GM12891 (cell line): ENCODE data around the gene MTMR3.

Source experiments
- DNase-seq: peaks from one replicate; pipeline ENCODE4 v3.0.0; 2011; ENCODE audit warnings: low spot score; ENCODE audit not compliant: insufficient read length
- FAIRE-seq: peaks from 2 replicates; lab custom pipeline; 2011; peaks lifted over from hg19 to GRCh38; lab: Jason Lieb, UNC
- PAX5 ChIP-seq: IDR thresholded peaks from 2 replicates; pipeline ENCODE4 v1.6.1; 2011; ENCODE audit warnings: low read length, moderate library complexity, mild to moderate bottlenecking; ENCODE audit not compliant: insufficient read depth, severe bottlenecking
- POLR2A ChIP-seq: IDR thresholded peaks from 2 replicates; pipeline ENCODE4 v1.6.1; 2011; ENCODE audit warnings: low read depth, low read length, control low read depth
- POLR2AphosphoS5 ChIP-seq: IDR thresholded peaks from 2 replicates; pipeline ENCODE4 v1.6.1; 2011; ENCODE audit warnings: low read depth, low read length, control low read depth
- POU2F2 ChIP-seq: IDR thresholded peaks from 2 replicates; pipeline ENCODE4 v1.6.1; 2011; ENCODE audit warnings: low read depth, mild to moderate bottlenecking, control low read depth, low read length, moderate library complexity
- SPI1 ChIP-seq: IDR thresholded peaks from 2 replicates; pipeline ENCODE4 v1.6.1; 2011; ENCODE audit warnings: low read depth, low read length, control low read depth
- TAF1 ChIP-seq: IDR thresholded peaks from 2 replicates; pipeline ENCODE4 v1.6.1; 2011; ENCODE audit warnings: low read depth, low read length, control low read depth

MTMR3 gene

GRCh38 chr22:29912141-29912540 is 29.2 kb downstream of the MTMR3 start:
- no peak for FAIRE-seq
- TF ChIP-seq SPI1 (no peak), TAF1 (no peak), POLR2AphosphoS5 (no peak), POU2F2 (no peak), PAX5 (no peak), POLR2A (no peak)

DNA sequence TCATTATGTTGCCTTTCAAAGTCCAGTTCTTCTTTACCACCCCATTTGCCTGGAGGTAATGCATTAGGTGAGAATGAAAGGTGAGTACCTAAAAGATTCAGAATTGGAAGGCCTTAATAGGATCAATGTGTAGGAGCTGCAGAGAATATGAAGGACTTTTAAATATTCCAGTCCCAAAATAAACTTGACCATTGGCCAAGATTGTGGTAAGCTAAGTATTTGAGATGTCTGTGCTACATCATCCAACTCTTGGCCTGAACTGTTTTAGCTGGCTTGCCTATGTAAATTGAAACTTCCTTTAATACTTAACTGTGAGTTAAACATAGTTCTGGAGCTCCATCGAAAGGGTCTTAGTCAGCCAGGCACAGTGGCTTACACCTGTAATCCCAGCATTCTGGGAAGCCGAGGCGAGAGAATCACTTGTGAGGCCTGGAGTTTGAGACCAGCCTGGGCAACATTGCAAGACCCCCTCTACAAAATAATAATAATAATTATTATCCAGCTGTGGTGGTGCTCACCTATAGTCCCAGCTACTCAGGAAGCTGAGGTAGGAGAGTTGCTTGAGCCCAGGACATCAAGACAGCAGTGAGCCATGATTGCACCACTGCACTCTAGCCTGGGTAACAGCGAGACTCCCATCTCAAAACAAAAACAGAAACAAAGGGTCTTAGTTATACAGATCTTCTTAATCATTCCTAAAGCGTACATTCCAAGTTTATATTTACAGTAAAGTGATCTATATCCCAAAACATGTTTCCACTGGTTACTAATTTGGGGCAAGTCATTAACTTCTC is 29.8 kb downstream of the MTMR3 start:
- TF ChIP-seq TAF1 (no peak), POLR2AphosphoS5 (no peak), SPI1 (no peak), PAX5 (no peak), POU2F2 (no peak), POLR2A (no peak)
- DNase-seq (no peak), FAIRE-seq (peak; percentile 58)

More at GRCh38 chr22:29912141-29912540, 29.2 kb downstream of the MTMR3 start:
- no peak for DNase-seq

- TF ChIP-seq POLR2A: no peak
- TF ChIP-seq POU2F2: no peak
- TF ChIP-seq PAX5: no peak
- no peak for TF ChIP-seq SPI1
- TF ChIP-seq POLR2AphosphoS5: no peak
- TF ChIP-seq TAF1: no peak
- FAIRE-seq (no peak), DNase-seq (no peak)
These were observed 31.2 kb downstream of the MTMR3 start for GRCh38 chr22:29914165-29914564.

DNA sequence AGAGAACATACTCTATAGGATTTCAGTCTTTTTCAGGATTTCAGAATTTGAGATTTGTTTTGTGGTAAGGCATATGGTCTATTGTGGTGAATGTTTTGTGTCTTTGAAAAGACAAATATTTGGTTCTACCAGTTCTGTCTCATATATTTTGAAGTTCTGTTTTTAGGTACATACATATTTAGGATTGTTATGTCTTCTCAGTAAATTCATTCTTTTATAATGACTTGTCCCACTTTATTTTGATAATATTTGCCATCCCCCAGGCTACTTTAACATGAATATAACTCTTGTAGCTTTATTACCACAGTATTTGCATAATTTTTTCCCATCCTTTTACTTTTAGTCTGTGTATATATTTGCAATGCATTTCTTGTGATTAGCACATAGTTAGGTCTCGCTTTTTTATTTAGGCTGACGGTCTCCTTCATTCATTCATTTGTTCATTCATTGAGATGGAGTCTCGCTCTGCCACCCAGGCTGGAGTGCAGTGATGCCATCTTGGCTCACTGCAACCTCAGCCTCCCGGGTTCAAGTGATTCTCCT is 32.1 kb downstream of the MTMR3 start:
- peak; percentile 40 for FAIRE-seq
- DNase-seq: no peak
- TF ChIP-seq POU2F2 (no peak), POLR2AphosphoS5 (no peak), PAX5 (no peak), POLR2A (no peak), SPI1 (no peak), TAF1 (no peak)

DNA sequence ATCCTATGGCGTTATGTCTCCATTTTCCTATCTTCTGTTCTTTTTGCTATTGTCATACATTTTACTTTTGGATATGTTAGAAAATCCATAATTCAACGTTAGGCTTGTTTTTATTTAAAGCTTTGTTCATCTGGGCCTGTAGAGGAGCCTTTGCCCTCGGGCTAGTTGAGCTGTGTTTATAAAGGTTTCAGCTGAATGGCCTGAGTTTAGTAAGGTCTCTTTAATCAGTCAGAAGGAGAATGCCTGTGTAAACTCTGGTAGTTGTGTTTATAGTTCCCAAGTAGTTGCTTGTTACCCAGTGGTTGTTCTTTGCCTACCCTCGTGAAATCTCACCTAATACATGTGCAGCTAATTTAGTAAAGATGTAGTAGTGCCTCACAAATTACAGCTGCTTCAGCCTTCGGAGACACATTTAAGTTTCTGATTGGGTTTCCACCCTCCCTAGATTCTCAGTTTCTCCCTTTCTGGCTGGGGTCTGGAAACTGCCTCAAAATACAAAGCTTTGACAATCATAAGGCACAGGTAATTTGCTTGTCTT is 33.1 kb downstream of the MTMR3 start:
- FAIRE-seq: no peak
- DNase-seq: no peak
- TF ChIP-seq POLR2A: no peak
- TF ChIP-seq POU2F2: no peak
- no peak for TF ChIP-seq POLR2AphosphoS5
- no peak for TF ChIP-seq SPI1
- TF ChIP-seq PAX5: no peak
- TF ChIP-seq TAF1: no peak

GRCh38 chr22:29917052-29917902 is 34.3 kb downstream of the MTMR3 start:
- DNase-seq (no peak), FAIRE-seq (no peak)
- no peak for TF ChIP-seq TAF1
- no peak for TF ChIP-seq POLR2AphosphoS5
- TF ChIP-seq SPI1: no peak
- TF ChIP-seq PAX5: no peak
- no peak for TF ChIP-seq POU2F2
- TF ChIP-seq POLR2A: no peak

DNA sequence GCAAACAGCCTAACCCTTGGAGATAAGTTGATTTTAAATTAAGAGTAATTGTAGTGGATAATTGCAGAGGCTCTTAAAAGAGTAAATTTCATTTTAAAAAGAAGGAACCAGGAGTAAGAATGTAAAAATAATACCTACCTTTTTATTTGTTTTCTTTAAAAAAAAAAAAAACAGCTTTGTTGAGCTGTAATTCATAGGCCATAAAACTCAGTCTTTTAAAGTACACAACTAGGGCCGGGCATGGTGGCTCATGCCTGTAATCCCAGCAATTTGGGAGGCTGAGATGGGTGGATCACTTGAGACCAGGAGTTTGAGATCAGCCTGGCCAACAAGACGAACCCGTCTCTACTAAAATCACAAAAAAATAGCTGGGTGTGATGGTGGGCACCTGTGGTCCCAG is 42.4 kb downstream of the MTMR3 start:
- DNase-seq (no peak), FAIRE-seq (no peak)
- TF ChIP-seq SPI1 (no peak), POU2F2 (no peak)

DNA sequence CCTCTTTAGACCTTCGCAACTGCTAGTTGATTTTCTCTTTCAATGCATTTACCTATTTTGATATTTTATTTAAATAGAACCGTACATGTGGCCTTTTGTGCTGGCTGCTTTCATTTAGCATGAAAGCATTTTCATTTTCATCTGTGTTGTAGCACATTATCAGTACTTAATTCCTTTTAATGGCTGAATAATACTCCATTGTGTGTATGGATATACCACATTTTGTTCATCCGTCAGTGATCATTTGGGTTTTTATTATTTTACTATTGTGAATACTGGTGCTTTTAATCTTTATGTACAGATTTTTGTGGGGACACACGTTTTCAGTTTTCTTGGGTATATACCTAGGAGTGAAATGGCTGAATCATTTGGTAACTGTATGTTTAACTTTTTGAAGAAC is 43.1 kb downstream of the MTMR3 start:
- no peak for DNase-seq
- TF ChIP-seq POU2F2: no peak
- TF ChIP-seq TAF1: no peak
- no peak for TF ChIP-seq POLR2A
- no peak for TF ChIP-seq POLR2AphosphoS5
- no peak for TF ChIP-seq PAX5
- no peak for TF ChIP-seq SPI1
- FAIRE-seq: no peak

GRCh38 chr22:29932136-29932535 is 49.2 kb downstream of the MTMR3 start:
- TF ChIP-seq POLR2AphosphoS5 (no peak), PAX5 (no peak), POLR2A (no peak)
- FAIRE-seq (no peak), DNase-seq (no peak)
